KOPT-K1 (cell line): ENCODE results near the gene THADA.

ENCODE experiments used
- H3K27ac ChIP-seq: fragments of 200-600 bp; sonication (generic); 2 replicates; pipeline ENCODE4 v1.5.1; 2016; ENCODE audit warnings: antibody characterized with exemption, mild to moderate bottlenecking, low read depth, low read length; ENCODE audit not compliant: poor library complexity, severe bottlenecking
- H3K36me3 ChIP-seq: fragments of 200-600 bp; sonication (generic); 2 replicates; pipeline ENCODE4 v1.5.1; 2017; ENCODE audit warnings: antibody characterized with exemption, mild to moderate bottlenecking, low read length, moderate library complexity; ENCODE audit not compliant: insufficient read depth
- H3K9me3 ChIP-seq: fragments of 200-600 bp; sonication (generic); 2 replicates; pipeline ENCODE4 v1.5.1; 2017; ENCODE audit warnings: antibody characterized with exemption, low read length, mild to moderate bottlenecking; ENCODE audit not compliant: insufficient read depth, poor library complexity, severe bottlenecking

The THADA gene

GRCh38 chr2:43423941-43424261, 171.9 kb downstream of the THADA start:
- Histone ChIP-seq H3K9me3 (no peaks in the 10 kb centered on the region), H3K36me3 (0 out of 2 replicates have a peak, but pooled peaks cover 6% of the 10 kb centered on the region), H3K27ac (no peak overlapping the region)

- Histone ChIP-seq H3K9me3 (no peaks in the 10 kb centered on the region), H3K36me3 (no peaks in the 10 kb centered on the region), H3K27ac (no peak overlapping the region)
Measured at GRCh38 chr2:43421194-43421593, 174.6 kb downstream of the THADA start.

GRCh38 chr2:43420389-43420801, 175.4 kb downstream of the THADA start:
- H3K27ac ChIP-seq, result no peak overlapping the region
- H3K9me3 ChIP-seq, result no peaks in the 10 kb centered on the region
- no peaks in the 10 kb centered on the region for H3K36me3 ChIP-seq

GRCh38 chr2:43419876-43420275, 176.0 kb downstream of the THADA start:
- Histone ChIP-seq H3K36me3 (no peaks in the 10 kb centered on the region), H3K27ac (no peak overlapping the region), H3K9me3 (no peaks in the 10 kb centered on the region)

- H3K9me3 ChIP-seq, result no peaks in the 10 kb centered on the region
- peak overlapping the region; percentile 25 for H3K27ac ChIP-seq
- no peaks in the 10 kb centered on the region for H3K36me3 ChIP-seq
Measured at GRCh38 chr2:43419243-43419642, 176.6 kb downstream of the THADA start.

- no peaks in the 10 kb centered on the region for H3K9me3 ChIP-seq
- H3K36me3 ChIP-seq, result no peaks in the 10 kb centered on the region
- H3K27ac ChIP-seq, result peak overlapping the region; percentile 25
Measured at GRCh38 chr2:43418680-43419079, 177.2 kb downstream of the THADA start.

- H3K27ac ChIP-seq, result no peak overlapping the region
- no peaks in the 10 kb centered on the region for H3K9me3 ChIP-seq
- no peaks in the 10 kb centered on the region for H3K36me3 ChIP-seq
Measured at GRCh38 chr2:43417300-43417699, 178.5 kb downstream of the THADA start.

GRCh38 chr2:43415592-43415991, 180.2 kb downstream of the THADA start:
- H3K27ac ChIP-seq, result no peak overlapping the region
- no peaks in the 10 kb centered on the region for H3K36me3 ChIP-seq
- H3K9me3 ChIP-seq, result no peaks in the 10 kb centered on the region

GRCh38 chr2:43414586-43415135, 181.2 kb downstream of the THADA start:
- H3K27ac ChIP-seq, result peak overlapping the region; percentile 35
- H3K9me3 ChIP-seq, result no peaks in the 10 kb centered on the region

GRCh38 chr2:43414033-43414432, 181.8 kb downstream of the THADA start:
- Histone ChIP-seq H3K36me3 (no peaks in the 10 kb centered on the region), H3K9me3 (no peaks in the 10 kb centered on the region), H3K27ac (peak overlapping the region; percentile 35)

More at GRCh38 chr2:43414586-43415135, 181.2 kb downstream of the THADA start:
- no peaks in the 10 kb centered on the region for H3K36me3 ChIP-seq

GRCh38 chr2:43412114-43412753, 183.6 kb downstream of the THADA start:
- no peak overlapping the region for H3K27ac ChIP-seq
- no peaks in the 10 kb centered on the region for H3K36me3 ChIP-seq
- H3K9me3 ChIP-seq, result no peaks in the 10 kb centered on the region

- Histone ChIP-seq H3K36me3 (no peaks in the 10 kb centered on the region), H3K27ac (no peak overlapping the region), H3K9me3 (no peaks in the 10 kb centered on the region)
Measured at GRCh38 chr2:43410055-43410604, 185.7 kb downstream of the THADA start.

- Histone ChIP-seq H3K36me3 (no peaks in the 10 kb centered on the region), H3K27ac (no peak overlapping the region), H3K9me3 (no peaks in the 10 kb centered on the region)
Measured at GRCh38 chr2:43408407-43409160, 187.3 kb downstream of the THADA start.

GRCh38 chr2:43407935-43408334, 187.9 kb downstream of the THADA start:
- no peaks in the 10 kb centered on the region for H3K9me3 ChIP-seq
- no peak overlapping the region for H3K27ac ChIP-seq

GRCh38 chr2:43406651-43407279, 189.1 kb downstream of the THADA start:
- no peaks in the 10 kb centered on the region for H3K9me3 ChIP-seq
- H3K27ac ChIP-seq, result no peak overlapping the region
- H3K36me3 ChIP-seq, result no peaks in the 10 kb centered on the region

More at GRCh38 chr2:43407935-43408334, 187.9 kb downstream of the THADA start:
- no peaks in the 10 kb centered on the region for H3K36me3 ChIP-seq
